K562 (cell line): ENCODE results near the gene ICAM3. TPM values are rescaled to one million over a fixed set of nuclear protein-coding genes. Genes with fewer than 3 reads are reported as not detected.

Experiments
- DACH1 ChIP-seq: fragments of 450-650 bp; IDR thresholded peaks from 2 replicates; pipeline ENCODE4 v1.6.1; 2018; ENCODE audit not compliant: partially characterized antibody
- GABPA ChIP-seq: fragments of 200-800 bp; sonication (Bioruptor generic); conservative IDR thresholded peaks from 2 replicates; pipeline ENCODE4 v1.6.1; 2016; ENCODE audit warnings: low read depth, missing genetic modification characterization, missing compliant biosample characterization
- NR2C1 ChIP-seq, 2 experiments: fragments of 450-650 bp; IDR thresholded peaks; 2 replicates each; pipeline ENCODE4 v1.6.1; 2017; ENCODE audit warnings: mild to moderate bottlenecking in 2 of 2, antibody characterized with exemption in 1 of 2, inconsistent platforms in 1 of 2, missing compliant biosample characterization in 1 of 2, missing genetic modification characterization in 1 of 2
- NUFIP1 ChIP-seq: fragments of 450-650 bp; IDR thresholded peaks from 2 replicates; pipeline ENCODE4 v1.6.1; 2018; ENCODE audit not compliant: partially characterized antibody
- RBBP5 ChIP-seq: fragments of 200-600 bp; sonication (generic); IDR thresholded peaks from 2 replicates; pipeline ENCODE4 v1.6.1; 2012; ENCODE audit warnings: borderline replicate concordance, mild to moderate bottlenecking, low read length, control low read depth, inconsistent platforms; ENCODE audit not compliant: insufficient read depth, poor library complexity, severe bottlenecking
- SNRNP70 ChIP-seq: fragments of 200-400 bp; formaldehyde crosslinking; optimal IDR thresholded peaks from 2 replicates; pipeline ENCODE3; 2017; ENCODE audit warnings: low read depth, low read length
- TSC22D4 ChIP-seq: fragments of 450-650 bp; IDR thresholded peaks from 2 replicates; pipeline ENCODE4 v1.6.1; 2016; ENCODE audit warnings: missing genetic modification characterization, missing biosample characterization, control low read depth
- polyA plus RNA-seq, 8 experiments: library from polyadenylated mRNA; depleted of rRNA in 4 of 8; stranded (reverse) in 5 of 8; unstranded in 3 of 8; fragments of >200 nt; fragmentation: Nextera tagmentation in 2 of 8; fragmentation: Illumina TruSeq in 1 of 8; extraction: Ambion mirVana in 2 of 8; extraction: Trizol in 1 of 8; gene quantifications; 2 replicates each; pipeline versions ENCODE4 v1.2.1 to v1.2.3, GENCODE V29; 2011 to 2014; ENCODE audit warnings: inconsistent platforms in 1 of 8, missing spikeins in 1 of 8
- total RNA-seq, 7 experiments: library from RNA; depleted of rRNA in 6 of 7; stranded (reverse); fragments of >200 nt in 6 of 7; fragmentation: Illumina TruSeq in 2 of 7; extraction: Trizol in 2 of 7; gene quantifications; 2 replicates each; pipeline versions ENCODE4 v1.2.1 to v1.2.3, GENCODE V29; 2011 to 2021; ENCODE audit warnings: low replicate concordance in 1 of 7
- TF ChIP-seq, protein P1 (sequence below): sonication (generic); formaldehyde crosslinking; IDR thresholded peaks from 2 replicates; pipeline ENCODE4 v1.8.1; 2023; ENCODE audit warnings: missing genetic modification reagents, mild to moderate bottlenecking, borderline replicate concordance
- TF ChIP-seq, protein P2 (sequence below): fragments of 250-450 bp; sonication (Bioruptor Pico); IDR thresholded peaks from 2 replicates; pipeline ENCODE4 v1.5.0; 2020; ENCODE audit warnings: mild to moderate bottlenecking
- TF ChIP-seq, protein P3 (sequence below): fragments of 250-450 bp; sonication (Bioruptor Pico); IDR thresholded peaks from 2 replicates; pipeline ENCODE4 v1.5.1; 2021; ENCODE audit warnings: mild to moderate bottlenecking
- TF ChIP-seq, protein P4 (sequence below): sonication (generic); formaldehyde crosslinking; IDR thresholded peaks from 2 replicates; pipeline ENCODE4 v1.8.1; 2023; ENCODE audit warnings: mild to moderate bottlenecking, missing genetic modification reagents, moderate library complexity
- TF ChIP-seq, protein P5 (sequence below): sonication (generic); formaldehyde crosslinking; IDR thresholded peaks from 2 replicates; pipeline ENCODE4 v1.8.0; 2022; ENCODE audit warnings: mild to moderate bottlenecking, missing genetic modification reagents
- TF ChIP-seq, protein P6 (sequence below): sonication (generic); formaldehyde crosslinking; IDR thresholded peaks from 2 replicates; pipeline ENCODE4 v1.8.1; 2023; ENCODE audit warnings: mild to moderate bottlenecking, missing genetic modification reagents

ICAM3 gene
- total and polyA plus RNA-seq, 9 of the 15 experiments (the other 6 are each of a cell fraction or from before 2014, with no cell fraction given): 6.5 to 39.5 (median 24.2) TPM

DNA sequence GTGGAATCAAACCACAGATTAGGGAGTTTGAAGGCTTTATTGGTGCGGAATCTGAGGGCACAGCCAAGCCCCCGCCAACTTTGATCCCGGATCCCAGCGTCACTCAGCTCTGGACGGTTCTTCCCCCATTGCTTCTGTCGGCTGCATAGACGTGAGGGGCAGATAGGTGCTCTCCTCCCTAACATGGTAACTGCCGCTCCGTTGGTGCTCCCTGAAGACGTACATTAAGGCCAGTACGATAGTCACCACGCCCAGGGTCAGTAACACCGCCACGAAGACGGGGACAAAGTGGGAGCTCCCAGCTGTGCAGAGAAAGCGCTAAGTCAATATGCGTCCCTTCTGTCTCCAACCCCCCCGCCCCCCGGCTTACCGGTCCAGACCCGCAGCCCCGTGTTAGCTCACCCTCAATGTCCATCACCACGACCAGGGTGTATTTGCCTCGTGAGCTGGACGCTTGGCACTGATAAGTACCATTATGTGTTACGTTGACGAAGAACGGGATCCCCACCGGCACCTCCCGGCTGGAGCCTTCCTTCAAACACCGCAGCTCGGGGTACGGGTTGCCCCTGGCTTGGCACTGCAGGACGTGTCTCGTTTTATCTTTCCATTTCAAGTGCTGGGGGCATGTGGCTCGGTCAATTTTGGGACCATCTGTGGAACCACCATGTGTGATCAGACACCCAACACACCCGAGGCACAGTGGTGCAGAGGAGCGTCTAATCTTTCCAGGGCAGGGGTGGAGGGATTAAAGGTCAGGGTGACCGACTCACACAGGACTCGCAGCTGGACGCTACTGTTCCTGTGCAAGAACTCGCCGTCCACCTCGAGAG, 5.5 kb downstream of the ICAM3 start (continued):
- TF ChIP-seq, protein P1, sequence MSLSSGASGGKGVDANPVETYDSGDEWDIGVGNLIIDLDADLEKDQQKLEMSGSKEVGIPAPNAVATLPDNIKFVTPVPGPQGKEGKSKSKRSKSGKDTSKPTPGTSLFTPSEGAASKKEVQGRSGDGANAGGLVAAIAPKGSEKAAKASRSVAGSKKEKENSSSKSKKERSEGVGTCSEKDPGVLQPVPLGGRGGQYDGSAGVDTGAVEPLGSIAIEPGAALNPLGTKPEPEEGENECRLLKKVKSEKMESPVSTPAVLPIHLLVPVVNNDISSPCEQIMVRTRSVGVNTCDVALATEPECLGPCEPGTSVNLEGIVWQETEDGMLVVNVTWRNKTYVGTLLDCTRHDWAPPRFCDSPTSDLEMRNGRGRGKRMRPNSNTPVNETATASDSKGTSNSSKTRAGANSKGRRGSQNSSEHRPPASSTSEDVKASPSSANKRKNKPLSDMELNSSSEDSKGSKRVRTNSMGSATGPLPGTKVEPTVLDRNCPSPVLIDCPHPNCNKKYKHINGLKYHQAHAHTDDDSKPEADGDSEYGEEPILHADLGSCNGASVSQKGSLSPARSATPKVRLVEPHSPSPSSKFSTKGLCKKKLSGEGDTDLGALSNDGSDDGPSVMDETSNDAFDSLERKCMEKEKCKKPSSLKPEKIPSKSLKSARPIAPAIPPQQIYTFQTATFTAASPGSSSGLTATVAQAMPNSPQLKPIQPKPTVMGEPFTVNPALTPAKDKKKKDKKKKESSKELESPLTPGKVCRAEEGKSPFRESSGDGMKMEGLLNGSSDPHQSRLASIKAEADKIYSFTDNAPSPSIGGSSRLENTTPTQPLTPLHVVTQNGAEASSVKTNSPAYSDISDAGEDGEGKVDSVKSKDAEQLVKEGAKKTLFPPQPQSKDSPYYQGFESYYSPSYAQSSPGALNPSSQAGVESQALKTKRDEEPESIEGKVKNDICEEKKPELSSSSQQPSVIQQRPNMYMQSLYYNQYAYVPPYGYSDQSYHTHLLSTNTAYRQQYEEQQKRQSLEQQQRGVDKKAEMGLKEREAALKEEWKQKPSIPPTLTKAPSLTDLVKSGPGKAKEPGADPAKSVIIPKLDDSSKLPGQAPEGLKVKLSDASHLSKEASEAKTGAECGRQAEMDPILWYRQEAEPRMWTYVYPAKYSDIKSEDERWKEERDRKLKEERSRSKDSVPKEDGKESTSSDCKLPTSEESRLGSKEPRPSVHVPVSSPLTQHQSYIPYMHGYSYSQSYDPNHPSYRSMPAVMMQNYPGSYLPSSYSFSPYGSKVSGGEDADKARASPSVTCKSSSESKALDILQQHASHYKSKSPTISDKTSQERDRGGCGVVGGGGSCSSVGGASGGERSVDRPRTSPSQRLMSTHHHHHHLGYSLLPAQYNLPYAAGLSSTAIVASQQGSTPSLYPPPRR (CRISPR knock-in tag): no peak
- TF ChIP-seq, protein P2, sequence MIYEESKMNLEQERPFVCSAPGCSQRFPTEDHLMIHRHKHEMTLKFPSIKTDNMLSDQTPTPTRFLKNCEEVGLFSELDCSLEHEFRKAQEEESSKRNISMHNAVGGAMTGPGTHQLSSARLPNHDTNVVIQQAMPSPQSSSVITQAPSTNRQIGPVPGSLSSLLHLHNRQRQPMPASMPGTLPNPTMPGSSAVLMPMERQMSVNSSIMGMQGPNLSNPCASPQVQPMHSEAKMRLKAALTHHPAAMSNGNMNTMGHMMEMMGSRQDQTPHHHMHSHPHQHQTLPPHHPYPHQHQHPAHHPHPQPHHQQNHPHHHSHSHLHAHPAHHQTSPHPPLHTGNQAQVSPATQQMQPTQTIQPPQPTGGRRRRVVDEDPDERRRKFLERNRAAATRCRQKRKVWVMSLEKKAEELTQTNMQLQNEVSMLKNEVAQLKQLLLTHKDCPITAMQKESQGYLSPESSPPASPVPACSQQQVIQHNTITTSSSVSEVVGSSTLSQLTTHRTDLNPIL (CRISPR knock-in tag): no peak
- TF ChIP-seq SNRNP70 (no peak), GABPA (tag) (no peak), RBBP5 (peak; percentile 12), DACH1 (no peak), NUFIP1 (no peak), NR2C1 (IDR thresholded peaks at IDR 0.05) (peak; percentile 72), NR2C1 (tag; IDR thresholded peaks at IDR 0.05) (0 out of 2 replicates have a peak, but pooled peaks have one; percentile 34), TSC22D4 (no peak)
- TF ChIP-seq, protein P3, sequence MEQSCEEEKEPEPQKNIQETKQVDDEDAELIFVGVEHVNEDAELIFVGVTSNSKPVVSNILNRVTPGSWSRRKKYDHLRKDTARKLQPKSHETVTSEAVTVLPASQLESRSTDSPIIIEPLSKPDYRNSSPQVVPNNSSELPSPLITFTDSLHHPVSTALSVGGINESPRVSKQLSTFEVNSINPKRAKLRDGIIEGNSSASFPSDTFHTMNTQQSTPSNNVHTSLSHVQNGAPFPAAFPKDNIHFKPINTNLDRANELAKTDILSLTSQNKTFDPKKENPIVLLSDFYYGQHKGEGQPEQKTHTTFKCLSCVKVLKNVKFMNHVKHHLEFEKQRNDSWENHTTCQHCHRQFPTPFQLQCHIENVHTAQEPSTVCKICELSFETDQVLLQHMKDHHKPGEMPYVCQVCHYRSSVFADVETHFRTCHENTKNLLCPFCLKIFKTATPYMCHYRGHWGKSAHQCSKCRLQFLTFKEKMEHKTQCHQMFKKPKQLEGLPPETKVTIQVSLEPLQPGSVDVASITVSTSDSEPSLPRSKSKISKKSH: no peak
- TF ChIP-seq, protein P4, sequence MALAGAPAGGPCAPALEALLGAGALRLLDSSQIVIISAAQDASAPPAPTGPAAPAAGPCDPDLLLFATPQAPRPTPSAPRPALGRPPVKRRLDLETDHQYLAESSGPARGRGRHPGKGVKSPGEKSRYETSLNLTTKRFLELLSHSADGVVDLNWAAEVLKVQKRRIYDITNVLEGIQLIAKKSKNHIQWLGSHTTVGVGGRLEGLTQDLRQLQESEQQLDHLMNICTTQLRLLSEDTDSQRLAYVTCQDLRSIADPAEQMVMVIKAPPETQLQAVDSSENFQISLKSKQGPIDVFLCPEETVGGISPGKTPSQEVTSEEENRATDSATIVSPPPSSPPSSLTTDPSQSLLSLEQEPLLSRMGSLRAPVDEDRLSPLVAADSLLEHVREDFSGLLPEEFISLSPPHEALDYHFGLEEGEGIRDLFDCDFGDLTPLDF: peak; percentile 55; the same call in 1 of the 2 replicates
- TF ChIP-seq, protein P5, sequence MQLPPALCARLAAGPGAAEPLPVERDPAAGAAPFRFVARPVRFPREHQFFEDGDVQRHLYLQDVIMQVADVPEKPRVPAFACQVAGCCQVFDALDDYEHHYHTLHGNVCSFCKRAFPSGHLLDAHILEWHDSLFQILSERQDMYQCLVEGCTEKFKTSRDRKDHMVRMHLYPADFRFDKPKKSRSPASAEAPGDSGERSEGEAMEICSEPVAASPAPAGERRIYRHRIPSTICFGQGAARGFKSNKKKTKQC (CRISPR knock-in tag): peak; percentile 20; the same call in 1 of the 2 replicates
- TF ChIP-seq, protein P6, sequence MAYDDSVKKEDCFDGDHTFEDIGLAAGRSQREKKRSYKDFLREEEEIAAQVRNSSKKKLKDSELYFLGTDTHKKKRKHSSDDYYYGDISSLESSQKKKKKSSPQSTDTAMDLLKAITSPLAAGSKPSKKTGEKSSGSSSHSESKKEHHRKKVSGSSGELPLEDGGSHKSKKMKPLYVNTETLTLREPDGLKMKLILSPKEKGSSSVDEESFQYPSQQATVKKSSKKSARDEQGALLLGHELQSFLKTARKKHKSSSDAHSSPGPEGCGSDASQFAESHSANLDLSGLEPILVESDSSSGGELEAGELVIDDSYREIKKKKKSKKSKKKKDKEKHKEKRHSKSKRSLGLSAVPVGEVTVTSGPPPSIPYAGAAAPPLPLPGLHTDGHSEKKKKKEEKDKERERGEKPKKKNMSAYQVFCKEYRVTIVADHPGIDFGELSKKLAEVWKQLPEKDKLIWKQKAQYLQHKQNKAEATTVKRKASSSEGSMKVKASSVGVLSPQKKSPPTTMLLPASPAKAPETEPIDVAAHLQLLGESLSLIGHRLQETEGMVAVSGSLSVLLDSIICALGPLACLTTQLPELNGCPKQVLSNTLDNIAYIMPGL (CRISPR knock-in tag): peak; percentile 57; the same call in 1 of the 2 replicates
